HCT116 (cell line): ENCODE data around the gene AFAP1. TPM values are rescaled to one million over a fixed set of nuclear protein-coding genes. Genes with fewer than 3 reads are reported as not detected.

ENCODE experiments used
- ATAC-seq: fragments of 200-7000 bp; cut with Tn5 transposase; 2 replicates; pipeline ENCODE4 v1.9.1; 2020; ENCODE audit warnings: mild to moderate bottlenecking, moderate library complexity
- BruUV-seq: library from RNA; stranded (reverse); fragments of 400-500 nt; replicated peaks from 2 replicates; lab custom pipeline; 2021; lab: Mats Ljungman, UMichigan
- CTCF ChIA-PET: fragments of 300-600 bp; sonication (Branson Sonifier 250); formaldehyde crosslinking; loops from one replicate; lab custom pipeline; 2021; ENCODE audit warnings: antibody characterized with exemption; lab: Charles Lee
- POLR2A ChIA-PET: fragments of 300-600, 350-600 bp; sonication (Branson Sonifier 250); formaldehyde crosslinking; loops from one replicate; lab custom pipeline; 2021; ENCODE audit warnings: antibody characterized with exemption; lab: Charles Lee
- RAD21 ChIA-PET, 2 experiments: fragments of 300-600 bp; sonication (Branson Sonifier 250); formaldehyde crosslinking; loops; one replicate each; lab custom pipeline; 2023; ENCODE audit warnings: low total read pairs in 2 of 2; ENCODE audit not compliant: uncharacterized antibody in 2 of 2, unreplicated experiment in 2 of 2, low non-redundant PET in 1 of 2; lab: Charles Lee
- DNase-seq: peaks from one replicate; pipeline ENCODE4 v3.0.0-alpha.2; 2010; ENCODE audit warnings: low read depth, low spot score
- H2AFZ ChIP-seq: fragments of 200-600 bp; shearing (Covaris generic), sonication (generic); 2 replicates; pipeline ENCODE4 v1.6.1; 2017; ENCODE audit warnings: low read depth, mixed run types, mixed read lengths, antibody characterized with exemption, low read length; ENCODE audit not compliant: poor library complexity, severe bottlenecking
- H3K27ac ChIP-seq: 2 replicates; pipeline ENCODE4 v1.5.1; 2012; ENCODE audit warnings: low read depth, low read length
- H3K27me3 ChIP-seq: fragments of 200-600 bp; sonication (generic); 2 replicates; pipeline ENCODE4 v1.6.1; 2016; ENCODE audit warnings: mixed run types, low read length, mixed read lengths; ENCODE audit not compliant: insufficient read depth
- H3K36me3 ChIP-seq, 2 experiments: fragments of 200-500 bp in 1 of 2; fragments of 200-600 bp in 1 of 2; sonication (Bioruptor generic) in 1 of 2; sonication (generic) in 1 of 2; 2 replicates each; pipeline versions ENCODE4 v1.5.1 to v1.6.1; 2014 to 2016; ENCODE audit warnings: low read length in 2 of 2, inconsistent platforms in 1 of 2, mixed read lengths in 1 of 2, mixed run types in 1 of 2; ENCODE audit not compliant: insufficient read depth in 2 of 2, control insufficient read depth in 1 of 2
- H3K4me1 ChIP-seq, 2 experiments: fragments of 200-600 bp in 1 of 2; sonication (generic) in 1 of 2; 2 replicates each; pipeline versions ENCODE4 v1.5.1 to v1.6.1; 2012 to 2017; ENCODE audit warnings: low read length in 2 of 2, inconsistent platforms in 1 of 2, mild to moderate bottlenecking in 1 of 2, mixed read lengths in 1 of 2, mixed run types in 1 of 2, moderate library complexity in 1 of 2; ENCODE audit not compliant: insufficient read depth in 2 of 2, control insufficient read depth in 1 of 2
- H3K4me2 ChIP-seq: fragments of 200-600 bp; sonication (generic); 2 replicates; pipeline ENCODE4 v1.6.1; 2017; ENCODE audit warnings: mixed run types, low read length, mixed read lengths
- H3K4me3 ChIP-seq, 2 experiments: fragments of 200-600 bp in 1 of 2; sonication (generic) in 1 of 2; replicated peaks in 1 of 2; 2 replicates each; pipeline ENCODE4 v1.5.1; 2011 to 2016; ENCODE audit warnings: low read length in 2 of 2, control low read depth in 1 of 2, low read depth in 1 of 2, mild to moderate bottlenecking in 1 of 2, mixed read lengths in 1 of 2, mixed run types in 1 of 2
- H3K79me2 ChIP-seq: fragments of 200-600 bp; sonication (generic); 2 replicates; pipeline ENCODE4 v1.6.1; 2017; ENCODE audit warnings: mild to moderate bottlenecking, mixed run types, low read length, moderate library complexity, mixed read lengths; ENCODE audit not compliant: insufficient read depth
- H3K9ac ChIP-seq: fragments of 200-600 bp; sonication (generic); 2 replicates; pipeline ENCODE4 v1.6.1; 2016; ENCODE audit warnings: low read length, mixed read lengths
- H3K9me2 ChIP-seq: fragments of 200-600 bp; sonication (generic), shearing (Covaris generic); 2 replicates; pipeline ENCODE4 v1.6.1; 2017; ENCODE audit warnings: mixed run types, mild to moderate bottlenecking, moderate library complexity; ENCODE audit not compliant: insufficient read depth
- H3K9me3 ChIP-seq, 2 experiments: fragments of 200-500 bp in 1 of 2; fragments of 200-600 bp in 1 of 2; sonication (Bioruptor generic) in 1 of 2; sonication (generic) in 1 of 2; 2 replicates each; pipeline ENCODE4 v1.6.1; 2014 to 2017; ENCODE audit warnings: low read length in 2 of 2, mixed read lengths in 2 of 2, inconsistent platforms in 1 of 2, low read depth in 1 of 2, mild to moderate bottlenecking in 1 of 2, mixed run types in 1 of 2, moderate library complexity in 1 of 2; ENCODE audit not compliant: control insufficient read depth in 1 of 2, insufficient read depth in 1 of 2
- H4K20me1 ChIP-seq: fragments of 200-600 bp; sonication (generic), shearing (Covaris generic); 2 replicates; pipeline ENCODE4 v1.6.1; 2017; ENCODE audit warnings: mixed run types, mild to moderate bottlenecking, moderate library complexity; ENCODE audit not compliant: insufficient read depth
- ATF3 ChIP-seq: IDR thresholded peaks from 2 replicates; pipeline ENCODE4 v1.6.1; 2012
- CBX3 ChIP-seq: IDR thresholded peaks from 2 replicates; pipeline ENCODE4 v1.6.1; 2012; ENCODE audit warnings: low read depth
- ELF1 ChIP-seq: IDR thresholded peaks from 2 replicates; pipeline ENCODE4 v1.6.1; 2012; ENCODE audit warnings: low read depth, borderline replicate concordance
- EZH2 ChIP-seq: fragments of 200-600 bp; sonication (generic); IDR thresholded peaks from 2 replicates; pipeline ENCODE4 v1.6.1; 2017; ENCODE audit warnings: antibody characterized with exemption, mixed run types
- FOSL1 ChIP-seq: IDR thresholded peaks from 2 replicates; pipeline ENCODE4 v1.6.1; 2012; ENCODE audit warnings: low read depth
- JUND ChIP-seq: IDR thresholded peaks from 2 replicates; pipeline ENCODE4 v1.6.1; 2012
- MAX ChIP-seq: IDR thresholded peaks from 2 replicates; pipeline ENCODE4 v1.6.1; 2012
- POLR2A ChIP-seq: IDR thresholded peaks from 2 replicates; pipeline ENCODE4 v1.7.0; 2011; ENCODE audit warnings: borderline replicate concordance; ENCODE audit not compliant: insufficient read depth, insufficient read length; ENCODE audit errors: extremely low read depth
- POLR2AphosphoS5 ChIP-seq: IDR thresholded peaks from 2 replicates; pipeline ENCODE4 v1.6.1; 2011; ENCODE audit warnings: mild to moderate bottlenecking, low read depth, low read length, moderate library complexity
- RAD21 ChIP-seq: IDR thresholded peaks from 2 replicates; pipeline ENCODE4 v1.6.1; 2012; ENCODE audit warnings: low read depth, mild to moderate bottlenecking
- REST ChIP-seq: IDR thresholded peaks from 2 replicates; pipeline ENCODE4 v1.6.1; 2012; ENCODE audit warnings: low read depth
- SP1 ChIP-seq: IDR thresholded peaks from 2 replicates; pipeline ENCODE4 v1.6.1; 2012; ENCODE audit warnings: low read depth
- TCF7L2 ChIP-seq: IDR thresholded peaks from 2 replicates; pipeline ENCODE4 v1.7.0; 2011; ENCODE audit warnings: borderline replicate concordance, inconsistent platforms; ENCODE audit not compliant: insufficient read depth, insufficient read length; ENCODE audit errors: extremely low read depth
- YY1 ChIP-seq: IDR thresholded peaks from 2 replicates; pipeline ENCODE4 v1.6.1; 2011; ENCODE audit warnings: low read length, low read depth, moderate library complexity, mild to moderate bottlenecking; ENCODE audit not compliant: insufficient replicate concordance; ENCODE audit errors: extremely low read depth
- ZFX ChIP-seq: fragments of 450-650 bp; IDR thresholded peaks from 2 replicates; pipeline ENCODE4 v1.6.1; 2017
- ZNF274 ChIP-seq: fragments of 200-500 bp; sonication (Bioruptor generic); IDR thresholded peaks from 2 replicates; pipeline ENCODE4 v1.6.1; 2014; ENCODE audit warnings: mild to moderate bottlenecking, low read depth, low read length, inconsistent platforms
- intact Hi-C: fragments of 100-400 bp; cut with micrococcal nuclease; formaldehyde crosslinking; loops from 2 replicates; pipeline ENCODE4 v1.10.0; 2022
- total RNA-seq: library from RNA; stranded (reverse); gene quantifications from one replicate; pipeline ENCODE4 v1.2.1, GENCODE V29; 2021; ENCODE audit not compliant: unreplicated experiment

Gene AFAP1
- total RNA-seq, 1 experiment from 2014 or later = 19.4 TPM

GRCh38 chr4:7922466-7922865 lies 17.2 kb downstream of the AFAP1 start:
- Histone ChIP-seq H3K9ac (no peak overlapping the region), H3K9me3 (no peaks in the 10 kb centered on the region), H3K36me3 (no peaks in the 10 kb centered on the region), H3K4me1 (peaks cover 0 to 7% of the 10 kb centered on the region in 2 experiments; a peak in 1 of 4 replicates), H3K4me3 (no peak overlapping the region), H3K27ac (no peak overlapping the region), H3K27me3 (no peaks in the 10 kb centered on the region), H3K4me2 (no peak overlapping the region), H4K20me1 (no peaks in the 10 kb centered on the region), H3K79me2 (peaks cover 32% of the 10 kb centered on the region; the same call in 1 of the 2 replicates), H2AFZ (no peak overlapping the region), H3K9me2 (no peaks in the 10 kb centered on the region)
- ATAC-seq (no peak), DNase-seq (no peak)
- intact Hi-C loops = no loop called here
- ChIA-PET POLR2A (no interaction called here), CTCF (no interaction called here), RAD21 (no interaction called here)
- no peak for TF ChIP-seq ATF3
- TF ChIP-seq ELF1 = no peak
- no peak for TF ChIP-seq POLR2A
- TF ChIP-seq JUND = no peak
- no peak for TF ChIP-seq YY1
- TF ChIP-seq POLR2AphosphoS5 = no peak
- no peak for TF ChIP-seq EZH2
- no peak for TF ChIP-seq RAD21
- TF ChIP-seq TCF7L2 = no peak
- TF ChIP-seq SP1 = no peak
- no TSS peak for BruUV-seq

GRCh38 chr4:7918981-7919380 lies 20.7 kb downstream of the AFAP1 start:
- ATAC-seq = no peak
- no peaks in the 10 kb centered on the region for H4K20me1 ChIP-seq
- H3K4me3 ChIP-seq = no peak overlapping the region
- TF ChIP-seq MAX = no peak
- no peak for TF ChIP-seq RAD21
- no peak for TF ChIP-seq TCF7L2
- no peak for TF ChIP-seq SP1
- no peak for TF ChIP-seq ZNF274
- no peak for TF ChIP-seq ELF1
- no peak for TF ChIP-seq EZH2
- no peak for TF ChIP-seq REST
- no peak for TF ChIP-seq FOSL1
- no peak for TF ChIP-seq CBX3
- TF ChIP-seq ZFX = no peak

More at GRCh38 chr4:7918981-7919380, 20.7 kb downstream of the AFAP1 start:
- no peak overlapping the region for H2AFZ ChIP-seq
- no peak overlapping the region for H3K27ac ChIP-seq
- H3K4me2 ChIP-seq = no peak overlapping the region
- intact Hi-C loops = no loop called here
- ChIA-PET POLR2A (no interaction called here), CTCF (no interaction called here), RAD21 (no interaction called here)
- H3K79me2 ChIP-seq = peaks cover 29% of the 10 kb centered on the region; the same call in 1 of the 2 replicates
- no peaks in the 10 kb centered on the region for H3K27me3 ChIP-seq
- DNase-seq = no peak
- no peaks in the 10 kb centered on the region for H3K9me3 ChIP-seq
- no peaks in the 10 kb centered on the region for H3K36me3 ChIP-seq
- H3K4me1 ChIP-seq = peaks cover 0 to 1% of the 10 kb centered on the region in 2 experiments; a peak in 1 of 4 replicates
- no TSS peak for BruUV-seq
- no peak overlapping the region for H3K9ac ChIP-seq
- H3K9me2 ChIP-seq = no peaks in the 10 kb centered on the region
